ENCODE results near the gene GRIA4. TPM values are rescaled to one million over a fixed set of nuclear protein-coding genes. Genes with fewer than 3 reads are reported as not detected.
"Not testable (repeated sequence)": the region's sequence is repeated elsewhere in the genome, so short reads cannot be mapped to it uniquely, and the experiment has no call there.

Gene GRIA4
- polyA plus RNA-seq, 10 donors: 6.4 to 17.2 (median 10.8) TPM

- DNase-seq: no peak
Observed at GRCh38 chr11:105857728-105858127, 247.9 kb downstream of the GRIA4 start.

GRCh38 chr11:105858841-105859240 is 249.0 kb downstream of the GRIA4 start:
- peak; percentile 19 to 51 (median 28) for DNase-seq

- DNase-seq: no peak
Observed at GRCh38 chr11:105860105-105860504, 250.2 kb downstream of the GRIA4 start.

- no peak for DNase-seq
Observed at GRCh38 chr11:105861225-105861624, 251.4 kb downstream of the GRIA4 start.

GRCh38 chr11:105862736-105863367 is 253.0 kb downstream of the GRIA4 start:
- peak; percentile 65 to 84 (median 68) for DNase-seq

GRCh38 chr11:105863523-105863922 is 253.7 kb downstream of the GRIA4 start:
- DNase-seq: no peak

- no peak for DNase-seq
Observed at GRCh38 chr11:105867742-105868141, 257.9 kb downstream of the GRIA4 start.

GRCh38 chr11:105868762-105869285 is 259.0 kb downstream of the GRIA4 start:
- DNase-seq: no peak

GRCh38 chr11:105870516-105871113 is 260.7 kb downstream of the GRIA4 start:
- DNase-seq: no peak

- no peak for DNase-seq
Observed at GRCh38 chr11:105878510-105878909, 268.6 kb downstream of the GRIA4 start.

GRCh38 chr11:105878927-105879326 is 269.1 kb downstream of the GRIA4 start:
- DNase-seq: not testable (repeated sequence)

GRCh38 chr11:105881027-105881426 is 271.2 kb downstream of the GRIA4 start:
- no peak for DNase-seq

- no peak for DNase-seq
Observed at GRCh38 chr11:105884436-105884835, 274.6 kb downstream of the GRIA4 start.

- no peak for DNase-seq
Observed at GRCh38 chr11:105891685-105892084, 281.8 kb downstream of the GRIA4 start.

GRCh38 chr11:105897161-105897560 is 287.3 kb downstream of the GRIA4 start:
- DNase-seq: no peak

- DNase-seq: no peak
Observed at GRCh38 chr11:105899772-105900171, 289.9 kb downstream of the GRIA4 start.

GRCh38 chr11:105900515-105901035 is 290.7 kb downstream of the GRIA4 start:
- no peak for DNase-seq

- DNase-seq: no peak
Observed at GRCh38 chr11:105903113-105903512, 293.2 kb downstream of the GRIA4 start.

GRCh38 chr11:105906517-105906916 is 296.6 kb downstream of the GRIA4 start:
- no peak for DNase-seq

- DNase-seq: no peak
Observed at GRCh38 chr11:105907319-105907718, 297.4 kb downstream of the GRIA4 start.

GRCh38 chr11:105910095-105910715 is 300.3 kb downstream of the GRIA4 start:
- DNase-seq: no peak

- no peak for DNase-seq
Observed at GRCh38 chr11:105911454-105911853, 301.6 kb downstream of the GRIA4 start.

GRCh38 chr11:105912666-105913065 is 302.8 kb downstream of the GRIA4 start:
- no peak for DNase-seq

Measured in muscle of back (tissue), 11 donors.